Fibroblast of the aortic adventitia (primary cell): ENCODE data around the gene ENAH. TPM values are rescaled to one million over a fixed set of nuclear protein-coding genes. Genes with fewer than 3 reads are reported as not detected.
A peak's percentile ranks its signal among the peaks of the same experiment; 100 is the strongest.

ENCODE experiments used
- DNase-seq: peaks from one replicate; pipeline ENCODE4 v3.0.0-alpha.2; 2010; ENCODE audit warnings: low read depth
- H3K4me3 ChIP-seq: 2 replicates; pipeline ENCODE4 v1.5.1; 2011; ENCODE audit warnings: low read depth, mild to moderate bottlenecking, control low read depth, low read length, moderate library complexity
- CTCF ChIP-seq: IDR thresholded peaks from 2 replicates; pipeline ENCODE4 v1.5.1; 2011; ENCODE audit warnings: mild to moderate bottlenecking, low read length, control low read depth, inconsistent platforms; ENCODE audit not compliant: insufficient read depth
- total RNA-seq: library from RNA; depleted of rRNA; stranded (reverse); fragments of >200 nt; gene quantifications from 2 replicates; pipeline ENCODE4 v1.2.3, GENCODE V29; 2012; ENCODE audit warnings: low replicate concordance

The ENAH gene
- total RNA-seq, 1 donor: 148 TPM

GRCh38 chr1:225610539-225610938 is 42.4 kb downstream of the ENAH start:
- TF ChIP-seq CTCF: no peak
- H3K4me3 ChIP-seq: no peak overlapping the region
- DNase-seq: no peak

- H3K4me3 ChIP-seq: no peak overlapping the region
- no peak for DNase-seq
- no peak for TF ChIP-seq CTCF
Measured at GRCh38 chr1:225608014-225608796, 44.7 kb downstream of the ENAH start.

GRCh38 chr1:225607355-225607754 is 45.6 kb downstream of the ENAH start:
- H3K4me3 ChIP-seq: no peak overlapping the region
- DNase-seq: no peak

GRCh38 chr1:225603538-225604354 is 49.2 kb downstream of the ENAH start:
- DNase-seq: peak; percentile 58
- H3K4me3 ChIP-seq: no peak overlapping the region
- TF ChIP-seq CTCF: no peak

More at GRCh38 chr1:225607355-225607754, 45.6 kb downstream of the ENAH start:
- TF ChIP-seq CTCF: no peak

GRCh38 chr1:225602590-225603206 is 50.2 kb downstream of the ENAH start:
- no peak overlapping the region for H3K4me3 ChIP-seq
- peak; percentile 24 for DNase-seq
- TF ChIP-seq CTCF: no peak

- no peak for DNase-seq
- H3K4me3 ChIP-seq: no peak overlapping the region
- TF ChIP-seq CTCF: no peak
Measured at GRCh38 chr1:225601902-225602589, 50.9 kb downstream of the ENAH start.
